ENCODE results near the gene LRRTM2. TPM values are rescaled to one million over a fixed set of nuclear protein-coding genes. Genes with fewer than 3 reads are reported as not detected.

Gene LRRTM2
- total and polyA plus RNA-seq, 2 donors (not counting 1 experiment from before 2014, with no cell fraction given): 0.01 TPM; not detected in 1

DNA sequence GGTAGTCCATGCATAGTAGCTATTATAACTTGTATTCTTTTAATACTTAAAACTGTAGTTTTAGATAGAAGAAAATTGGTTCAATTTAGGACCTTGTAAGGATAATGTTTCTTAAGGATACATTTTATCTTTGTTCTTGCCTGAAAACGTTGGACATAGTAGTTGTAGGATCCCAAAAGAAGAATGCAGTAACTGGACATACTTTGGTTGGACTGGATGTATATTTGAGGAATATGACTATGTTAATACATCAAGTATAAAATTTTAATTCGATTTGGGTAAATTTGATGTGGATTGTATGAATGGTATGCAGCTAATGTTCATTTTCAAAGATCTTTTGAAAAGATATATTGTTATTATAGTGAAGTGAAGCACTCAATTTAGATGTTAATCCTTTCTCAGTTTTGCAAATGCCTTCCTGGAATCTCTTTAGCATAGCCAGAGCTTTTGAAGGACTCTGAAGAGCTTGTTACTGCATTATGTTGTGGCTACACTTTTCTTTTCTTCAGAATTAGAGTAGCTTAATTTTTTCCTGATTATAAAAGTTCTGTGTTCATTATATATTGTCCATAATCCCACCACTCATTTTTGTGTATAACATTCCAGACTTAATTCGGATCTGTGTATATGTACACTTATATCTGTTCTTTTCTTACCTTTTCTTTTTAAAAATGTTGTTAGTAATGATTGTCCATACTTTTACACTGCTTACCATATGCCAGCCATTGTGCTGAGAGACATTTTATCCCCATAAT, 41.2 kb downstream of the LRRTM2 start:
- no CpG with 5 or more reads among the region's 3 CpGs for WGBS (ENCODE audit: insufficient coverage)
- H3K27me3 Mint-ChIP-seq: no peaks in the 10 kb centered on the region

DNA sequence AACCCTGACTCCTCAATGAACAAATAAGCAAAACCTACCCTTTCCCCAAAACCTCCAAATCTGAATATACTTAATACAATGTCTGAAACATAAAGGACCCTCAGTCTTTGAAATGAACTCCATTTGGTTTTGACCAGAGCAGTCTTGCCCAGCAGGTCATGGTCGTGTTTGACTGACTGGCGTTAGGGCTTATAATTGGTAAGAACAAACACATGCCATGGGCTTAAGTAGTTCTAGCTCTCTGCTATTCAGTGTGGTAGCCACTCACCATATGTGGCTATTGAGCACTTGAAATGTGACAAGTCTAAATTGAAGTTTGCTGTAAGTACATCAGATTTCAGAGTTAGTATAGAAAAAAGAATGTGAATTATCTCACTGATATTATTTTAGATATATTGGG, 42.1 kb downstream of the LRRTM2 start:
- no peaks in the 10 kb centered on the region for H3K9me3 ChIP-seq (ENCODE audit: control extremely low read depth in 1 of 3, control insufficient read depth in 2 of 3, insufficient read depth in 1 of 3, low read length in 2 of 3)
- no peak overlapping the region for H3K9ac ChIP-seq (ENCODE audit: low read length)
- H3K27ac ChIP-seq (ENCODE audit: low read length in 2 of 2): no peak overlapping the region
- Mint-ChIP-seq H3K27me3 (no peaks in the 10 kb centered on the region), H3K9me3 (ENCODE audit: insufficient read depth) (peaks cover 2% of the 10 kb centered on the region), H3K4me1 (peaks cover 3% of the 10 kb centered on the region), H3K4me3 (no peak overlapping the region), H3K27ac (no peak overlapping the region)
- H3K4me2 ChIP-seq (replicated peaks; ENCODE audit: low read depth, low read length, poor library complexity, severe bottlenecking): no peak overlapping the region
- TF ChIP-seq, protein P1, sequence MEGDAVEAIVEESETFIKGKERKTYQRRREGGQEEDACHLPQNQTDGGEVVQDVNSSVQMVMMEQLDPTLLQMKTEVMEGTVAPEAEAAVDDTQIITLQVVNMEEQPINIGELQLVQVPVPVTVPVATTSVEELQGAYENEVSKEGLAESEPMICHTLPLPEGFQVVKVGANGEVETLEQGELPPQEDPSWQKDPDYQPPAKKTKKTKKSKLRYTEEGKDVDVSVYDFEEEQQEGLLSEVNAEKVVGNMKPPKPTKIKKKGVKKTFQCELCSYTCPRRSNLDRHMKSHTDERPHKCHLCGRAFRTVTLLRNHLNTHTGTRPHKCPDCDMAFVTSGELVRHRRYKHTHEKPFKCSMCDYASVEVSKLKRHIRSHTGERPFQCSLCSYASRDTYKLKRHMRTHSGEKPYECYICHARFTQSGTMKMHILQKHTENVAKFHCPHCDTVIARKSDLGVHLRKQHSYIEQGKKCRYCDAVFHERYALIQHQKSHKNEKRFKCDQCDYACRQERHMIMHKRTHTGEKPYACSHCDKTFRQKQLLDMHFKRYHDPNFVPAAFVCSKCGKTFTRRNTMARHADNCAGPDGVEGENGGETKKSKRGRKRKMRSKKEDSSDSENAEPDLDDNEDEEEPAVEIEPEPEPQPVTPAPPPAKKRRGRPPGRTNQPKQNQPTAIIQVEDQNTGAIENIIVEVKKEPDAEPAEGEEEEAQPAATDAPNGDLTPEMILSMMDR (IDR thresholded peaks at IDR 0.05): no peak
- TF ChIP-seq EZH2 (IDR thresholded peaks at IDR 0.05; ENCODE audit: borderline replicate concordance, insufficient read depth, low read depth, low read length, poor library complexity, severe bottlenecking): no peak
- DNase-seq (no peak), ATAC-seq (ENCODE audit: low read depth) (no peak)
- H3K36me3 ChIP-seq (replicated peaks in 1 of 2; ENCODE audit: control extremely low read depth in 1 of 2, control insufficient read depth in 1 of 2, extremely low read depth in 1 of 2, insufficient read depth in 2 of 2, low read length in 1 of 2): peaks cover 0 to 4% of the 10 kb centered on the region in 2 experiments
- H3K79me2 ChIP-seq (ENCODE audit: control insufficient read depth, insufficient read depth, low read length): no peaks in the 10 kb centered on the region
- intact Hi-C loops (cut with micrococcal nuclease): no loop called here
- 100% methylated on average over 2 of the region's 2 CpGs for WGBS (ENCODE audit: insufficient coverage)
- H3K27me3 ChIP-seq (replicated peaks in 1 of 4; ENCODE audit: control extremely low read depth in 1 of 4, control insufficient read depth in 3 of 4, insufficient read depth in 4 of 4, low read length in 3 of 4): no peaks in the 10 kb centered on the region
- no peaks in the 10 kb centered on the region for H3K4me1 ChIP-seq (ENCODE audit: control insufficient read depth in 2 of 2, insufficient read depth in 2 of 2, low read length in 2 of 2)
- H4K20me1 ChIP-seq (ENCODE audit: control insufficient read depth, insufficient read depth, low read length, poor library complexity, severe bottlenecking): no peaks in the 10 kb centered on the region
- POLR2A ChIA-PET: no interaction called here
- CTCF ChIA-PET: interaction anchor here (1.1 kb wide), 1 partner anchor 9 kb away, joined by 5 read pairs; no protein-coding TSS in a partner anchor
- H2AFZ ChIP-seq (ENCODE audit: insufficient read depth, low read depth, low read length, poor library complexity, severe bottlenecking): no peak overlapping the region
- H3K4me3 ChIP-seq (ENCODE audit: control extremely low read depth in 1 of 5, extremely low read depth in 1 of 5, insufficient read depth in 1 of 5, low read depth in 2 of 5, low read length in 4 of 5): no peak overlapping the region

More for the DNA sequence above, 41.2 kb downstream of the LRRTM2 start:
- Histone ChIP-seq H3K9ac (ENCODE audit: low read length) (no peak overlapping the region), H3K4me1 (ENCODE audit: control insufficient read depth in 2 of 2, insufficient read depth in 2 of 2, low read length in 2 of 2) (no peaks in the 10 kb centered on the region), H3K9me3 (ENCODE audit: control extremely low read depth in 1 of 3, control insufficient read depth in 2 of 3, insufficient read depth in 1 of 3, low read length in 2 of 3) (no peaks in the 10 kb centered on the region), H3K79me2 (ENCODE audit: control insufficient read depth, insufficient read depth, low read length) (no peaks in the 10 kb centered on the region), H3K27me3 (replicated peaks in 1 of 4; ENCODE audit: control extremely low read depth in 1 of 4, control insufficient read depth in 3 of 4, insufficient read depth in 4 of 4, low read length in 3 of 4) (no peaks in the 10 kb centered on the region), H3K36me3 (replicated peaks in 1 of 2; ENCODE audit: control extremely low read depth in 1 of 2, control insufficient read depth in 1 of 2, extremely low read depth in 1 of 2, insufficient read depth in 2 of 2, low read length in 1 of 2) (no peaks in the 10 kb centered on the region), H2AFZ (ENCODE audit: insufficient read depth, low read depth, low read length, poor library complexity, severe bottlenecking) (no peak overlapping the region), H3K4me3 (ENCODE audit: control extremely low read depth in 1 of 5, extremely low read depth in 1 of 5, insufficient read depth in 1 of 5, low read depth in 2 of 5, low read length in 4 of 5) (no peak overlapping the region), H3K27ac (ENCODE audit: low read length in 2 of 2) (no peak overlapping the region), H3K4me2 (replicated peaks; ENCODE audit: low read depth, low read length, poor library complexity, severe bottlenecking) (no peak overlapping the region), H4K20me1 (ENCODE audit: control insufficient read depth, insufficient read depth, low read length, poor library complexity, severe bottlenecking) (no peaks in the 10 kb centered on the region)
- DNase-seq (no peak), ATAC-seq (ENCODE audit: low read depth) (no peak)
- intact Hi-C loops (cut with micrococcal nuclease): no loop called here
- Mint-ChIP-seq H3K4me1 (peaks cover 3% of the 10 kb centered on the region), H3K27ac (no peak overlapping the region), H3K4me3 (no peak overlapping the region), H3K9me3 (ENCODE audit: insufficient read depth) (peaks cover 2% of the 10 kb centered on the region)
- ChIA-PET CTCF (interaction anchor here (1.0 to 1.1 kb wide), 2 partner anchors 9 to 10 kb away, joined by 5 to 7 read pairs; no protein-coding TSS in a partner anchor), POLR2A (no interaction called here)
- no peak for TF ChIP-seq EZH2 (IDR thresholded peaks at IDR 0.05; ENCODE audit: borderline replicate concordance, insufficient read depth, low read depth, low read length, poor library complexity, severe bottlenecking)
- TF ChIP-seq, protein P1 (IDR thresholded peaks at IDR 0.05): no peak
